ENCODE results near the gene CXCL13.

CXCL13 gene

GRCh38 chr4:77595364-77595973 is 10.2 kb upstream of the CXCL13 start:
- Histone ChIP-seq H3K4me2 (ENCODE audit: insufficient read depth, low read length) (no peak overlapping the region), H3K9me3 (ENCODE audit: insufficient read depth, low read length, severe bottlenecking) (no peaks in the 10 kb centered on the region), H4K20me1 (ENCODE audit: insufficient read depth, low read length) (no peaks in the 10 kb centered on the region), H3K36me3 (ENCODE audit: insufficient read depth, low read length) (no peaks in the 10 kb centered on the region), H3K4me1 (ENCODE audit: insufficient read depth, low read length) (no peaks in the 10 kb centered on the region), H3K9ac (ENCODE audit: low read depth, low read length) (no peak overlapping the region), H2AFZ (ENCODE audit: low read depth, low read length) (no peak overlapping the region), H3K27me3 (ENCODE audit: insufficient read depth, low read length, poor library complexity) (no peaks in the 10 kb centered on the region), H3K4me3 (ENCODE audit: low read depth in 1 of 2, low read length in 2 of 2) (no peak overlapping the region), H3K79me2 (ENCODE audit: insufficient read depth, low read length) (no peaks in the 10 kb centered on the region), H3K27ac (ENCODE audit: low read length) (no peak overlapping the region)
- no peak for TF ChIP-seq EZH2 (IDR thresholded peaks at IDR 0.05; ENCODE audit: borderline replicate concordance, low read depth, low read length, severe bottlenecking)
- TF ChIP-seq, protein P1, sequence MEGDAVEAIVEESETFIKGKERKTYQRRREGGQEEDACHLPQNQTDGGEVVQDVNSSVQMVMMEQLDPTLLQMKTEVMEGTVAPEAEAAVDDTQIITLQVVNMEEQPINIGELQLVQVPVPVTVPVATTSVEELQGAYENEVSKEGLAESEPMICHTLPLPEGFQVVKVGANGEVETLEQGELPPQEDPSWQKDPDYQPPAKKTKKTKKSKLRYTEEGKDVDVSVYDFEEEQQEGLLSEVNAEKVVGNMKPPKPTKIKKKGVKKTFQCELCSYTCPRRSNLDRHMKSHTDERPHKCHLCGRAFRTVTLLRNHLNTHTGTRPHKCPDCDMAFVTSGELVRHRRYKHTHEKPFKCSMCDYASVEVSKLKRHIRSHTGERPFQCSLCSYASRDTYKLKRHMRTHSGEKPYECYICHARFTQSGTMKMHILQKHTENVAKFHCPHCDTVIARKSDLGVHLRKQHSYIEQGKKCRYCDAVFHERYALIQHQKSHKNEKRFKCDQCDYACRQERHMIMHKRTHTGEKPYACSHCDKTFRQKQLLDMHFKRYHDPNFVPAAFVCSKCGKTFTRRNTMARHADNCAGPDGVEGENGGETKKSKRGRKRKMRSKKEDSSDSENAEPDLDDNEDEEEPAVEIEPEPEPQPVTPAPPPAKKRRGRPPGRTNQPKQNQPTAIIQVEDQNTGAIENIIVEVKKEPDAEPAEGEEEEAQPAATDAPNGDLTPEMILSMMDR (IDR thresholded peaks at IDR 0.05; ENCODE audit: borderline replicate concordance, extremely low read depth, low read length, poor library complexity, severe bottlenecking), result no peak
- no peak for DNase-seq
- no peak for ATAC-seq (ENCODE audit: insufficient read depth, low read depth)

GRCh38 chr4:77599378-77599777 is 6.2 kb upstream of the CXCL13 start:
- H2AFZ ChIP-seq (ENCODE audit: low read depth, low read length), result no peak overlapping the region
- H3K4me1 ChIP-seq (ENCODE audit: insufficient read depth, low read length), result no peaks in the 10 kb centered on the region
- H3K79me2 ChIP-seq (ENCODE audit: insufficient read depth, low read length), result no peaks in the 10 kb centered on the region
- no peak overlapping the region for H3K4me3 ChIP-seq (ENCODE audit: low read depth in 1 of 2, low read length in 2 of 2)
- H3K9me3 ChIP-seq (ENCODE audit: insufficient read depth, low read length, severe bottlenecking), result no peaks in the 10 kb centered on the region
- TF ChIP-seq, protein P1 (IDR thresholded peaks at IDR 0.05; ENCODE audit: borderline replicate concordance, extremely low read depth, low read length, poor library complexity, severe bottlenecking), result peak; percentile 55
- no peak for TF ChIP-seq EZH2 (IDR thresholded peaks at IDR 0.05; ENCODE audit: borderline replicate concordance, low read depth, low read length, severe bottlenecking)
- DNase-seq (no peak), ATAC-seq (ENCODE audit: insufficient read depth, low read depth) (no peak)
- H3K27ac ChIP-seq (ENCODE audit: low read length), result no peak overlapping the region
- H3K4me2 ChIP-seq (ENCODE audit: insufficient read depth, low read length), result no peak overlapping the region
- no peaks in the 10 kb centered on the region for H3K36me3 ChIP-seq (ENCODE audit: insufficient read depth, low read length)
- H3K27me3 ChIP-seq (ENCODE audit: insufficient read depth, low read length, poor library complexity), result peaks cover 12% of the 10 kb centered on the region
- H3K9ac ChIP-seq (ENCODE audit: low read depth, low read length), result no peak overlapping the region
- H4K20me1 ChIP-seq (ENCODE audit: insufficient read depth, low read length), result no peaks in the 10 kb centered on the region

DNA sequence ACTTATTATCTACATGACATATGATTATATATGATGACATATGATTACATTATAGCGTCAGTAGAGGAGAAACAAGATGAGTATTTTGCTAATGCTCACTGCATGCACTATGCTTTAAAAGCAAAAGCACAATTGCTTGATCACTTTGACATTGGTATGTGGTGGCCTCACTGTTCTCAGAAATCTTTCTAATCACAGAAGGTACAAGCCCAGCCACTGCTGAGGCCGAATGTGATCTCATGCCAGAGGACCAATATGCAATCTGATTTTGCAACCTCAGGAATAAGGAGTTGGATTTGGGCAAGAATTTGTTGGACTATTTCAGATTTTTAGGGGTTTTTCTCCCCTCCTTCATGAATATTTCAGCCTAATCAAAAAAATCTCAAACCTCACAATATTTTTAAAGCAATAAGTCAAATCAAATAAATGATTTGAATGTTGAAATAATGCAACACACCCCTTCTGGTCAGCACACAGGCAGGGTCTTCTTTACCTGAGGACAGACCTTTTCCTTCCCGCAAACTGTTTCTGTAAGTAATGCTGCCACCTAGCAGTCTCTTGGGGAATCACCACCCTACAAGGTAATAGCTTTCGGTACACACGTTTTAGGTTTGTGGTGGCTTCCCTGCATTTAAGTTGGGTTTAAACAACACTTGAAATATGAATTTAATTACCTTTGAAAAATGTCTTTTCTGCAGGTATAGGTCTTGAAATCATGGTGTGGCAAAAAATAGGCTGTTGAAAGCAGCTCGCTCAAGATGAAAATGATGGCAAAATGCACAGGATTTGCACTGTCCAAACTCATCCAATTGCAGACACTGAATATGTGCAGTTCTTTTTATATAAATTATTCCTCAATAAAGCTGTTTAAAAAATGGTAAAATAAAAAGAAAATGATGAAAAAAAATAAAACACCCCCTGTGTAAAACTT is 4.8 kb upstream of the CXCL13 start:
- H3K4me2 ChIP-seq (ENCODE audit: insufficient read depth, low read length), result no peak overlapping the region
- peaks cover 15% of the 10 kb centered on the region for H3K27me3 ChIP-seq (ENCODE audit: insufficient read depth, low read length, poor library complexity)
- no peaks in the 10 kb centered on the region for H3K36me3 ChIP-seq (ENCODE audit: insufficient read depth, low read length)
- H3K4me1 ChIP-seq (ENCODE audit: insufficient read depth, low read length), result no peaks in the 10 kb centered on the region
- peak; percentile 27 for DNase-seq
- ATAC-seq (ENCODE audit: insufficient read depth, low read depth), result peak; percentile 82
- H3K9me3 ChIP-seq (ENCODE audit: insufficient read depth, low read length, severe bottlenecking), result no peaks in the 10 kb centered on the region
- H3K9ac ChIP-seq (ENCODE audit: low read depth, low read length), result no peak overlapping the region
- no peak overlapping the region for H2AFZ ChIP-seq (ENCODE audit: low read depth, low read length)
- H3K4me3 ChIP-seq (ENCODE audit: low read depth in 1 of 2, low read length in 2 of 2), result no peak overlapping the region
- H3K79me2 ChIP-seq (ENCODE audit: insufficient read depth, low read length), result no peaks in the 10 kb centered on the region
- no peak overlapping the region for H3K27ac ChIP-seq (ENCODE audit: low read length)
- TF ChIP-seq, protein P1 (IDR thresholded peaks at IDR 0.05; ENCODE audit: borderline replicate concordance, extremely low read depth, low read length, poor library complexity, severe bottlenecking), result peak; percentile 88
- TF ChIP-seq EZH2 (IDR thresholded peaks at IDR 0.05; ENCODE audit: borderline replicate concordance, low read depth, low read length, severe bottlenecking), result no peak
- H4K20me1 ChIP-seq (ENCODE audit: insufficient read depth, low read length), result no peaks in the 10 kb centered on the region
